GM12875 (cell line): ENCODE data around the gene MAMDC2.
"Not testable (repeated sequence)": the region's sequence is repeated elsewhere in the genome, so short reads cannot be mapped to it uniquely, and the experiment has no call there.

Experiments
- H3K4me3 ChIP-seq: one replicate; pipeline ENCODE4 v1.5.1; 2011; ENCODE audit warnings: low read depth, low read length, control low read depth
- TF ChIP-seq, protein P1 (sequence below): IDR thresholded peaks from 2 replicates; pipeline ENCODE4 v1.5.1; 2011; ENCODE audit warnings: low read depth, mild to moderate bottlenecking, control low read depth, inconsistent platforms, low read length, moderate library complexity, borderline replicate concordance; ENCODE audit not compliant: insufficient read depth

MAMDC2 gene

DNA sequence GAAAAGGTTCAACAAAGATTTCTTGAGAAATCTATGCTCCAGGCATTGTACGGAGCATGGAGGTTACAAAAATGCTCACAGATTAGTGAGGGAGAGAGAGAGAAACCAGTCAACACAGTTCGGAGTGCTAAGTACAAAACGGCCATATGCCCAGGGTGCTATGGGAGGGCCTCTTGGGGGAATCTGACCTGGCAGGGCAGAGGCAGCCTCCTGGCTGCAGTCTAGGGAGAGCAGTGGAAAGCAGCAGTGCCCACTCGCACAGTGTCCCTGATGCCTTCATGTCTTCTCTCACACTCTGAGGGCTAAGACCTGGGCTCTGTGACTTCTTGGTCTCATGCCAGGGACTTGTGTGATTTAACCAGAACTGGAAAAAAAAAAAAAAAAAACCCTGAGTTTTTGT is 185.4 kb downstream of the MAMDC2 start:
- no peak overlapping the region for H3K4me3 ChIP-seq
- TF ChIP-seq, protein P1, sequence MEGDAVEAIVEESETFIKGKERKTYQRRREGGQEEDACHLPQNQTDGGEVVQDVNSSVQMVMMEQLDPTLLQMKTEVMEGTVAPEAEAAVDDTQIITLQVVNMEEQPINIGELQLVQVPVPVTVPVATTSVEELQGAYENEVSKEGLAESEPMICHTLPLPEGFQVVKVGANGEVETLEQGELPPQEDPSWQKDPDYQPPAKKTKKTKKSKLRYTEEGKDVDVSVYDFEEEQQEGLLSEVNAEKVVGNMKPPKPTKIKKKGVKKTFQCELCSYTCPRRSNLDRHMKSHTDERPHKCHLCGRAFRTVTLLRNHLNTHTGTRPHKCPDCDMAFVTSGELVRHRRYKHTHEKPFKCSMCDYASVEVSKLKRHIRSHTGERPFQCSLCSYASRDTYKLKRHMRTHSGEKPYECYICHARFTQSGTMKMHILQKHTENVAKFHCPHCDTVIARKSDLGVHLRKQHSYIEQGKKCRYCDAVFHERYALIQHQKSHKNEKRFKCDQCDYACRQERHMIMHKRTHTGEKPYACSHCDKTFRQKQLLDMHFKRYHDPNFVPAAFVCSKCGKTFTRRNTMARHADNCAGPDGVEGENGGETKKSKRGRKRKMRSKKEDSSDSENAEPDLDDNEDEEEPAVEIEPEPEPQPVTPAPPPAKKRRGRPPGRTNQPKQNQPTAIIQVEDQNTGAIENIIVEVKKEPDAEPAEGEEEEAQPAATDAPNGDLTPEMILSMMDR = no peak

DNA sequence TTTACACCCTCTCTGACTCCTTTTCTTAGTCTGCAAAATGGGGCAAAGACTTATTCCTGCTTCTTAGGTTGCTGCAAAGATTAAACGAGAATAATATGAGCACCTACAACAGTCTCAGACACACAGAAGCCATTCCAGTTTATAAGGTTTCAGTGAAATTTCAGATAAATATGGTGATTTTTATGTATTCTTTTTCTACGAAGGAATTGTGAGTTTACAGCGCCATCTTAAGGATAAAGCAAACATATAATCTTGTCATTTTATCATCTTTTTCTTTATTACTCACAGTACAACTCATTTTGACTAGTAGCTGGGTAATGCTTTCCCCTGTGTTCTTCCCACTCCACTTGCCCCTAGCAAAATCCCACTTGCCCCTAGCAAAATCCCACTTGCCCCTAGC is 185.9 kb downstream of the MAMDC2 start:
- TF ChIP-seq, protein P1 = no peak
- H3K4me3 ChIP-seq = no peak overlapping the region

DNA sequence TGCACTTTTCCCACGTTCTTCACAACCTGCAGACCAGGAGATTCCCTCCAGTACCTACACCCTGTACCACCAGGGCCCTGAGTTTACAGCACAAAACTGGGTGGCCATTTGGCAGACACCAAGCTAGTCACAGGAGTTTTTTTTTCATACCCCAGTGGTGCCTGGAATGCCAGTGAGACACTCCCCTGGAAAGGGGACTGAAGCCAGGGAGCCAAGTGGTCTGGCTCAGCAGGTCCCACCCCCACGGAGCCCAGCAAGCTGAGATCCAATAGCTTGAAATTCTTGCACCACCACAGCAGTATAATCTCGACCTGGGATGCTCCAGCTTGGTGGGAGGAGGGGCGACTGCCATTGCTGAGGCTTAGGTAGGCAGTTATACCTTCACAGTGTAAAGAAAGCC is 188.8 kb downstream of the MAMDC2 start:
- TF ChIP-seq, protein P1 = no peak

DNA sequence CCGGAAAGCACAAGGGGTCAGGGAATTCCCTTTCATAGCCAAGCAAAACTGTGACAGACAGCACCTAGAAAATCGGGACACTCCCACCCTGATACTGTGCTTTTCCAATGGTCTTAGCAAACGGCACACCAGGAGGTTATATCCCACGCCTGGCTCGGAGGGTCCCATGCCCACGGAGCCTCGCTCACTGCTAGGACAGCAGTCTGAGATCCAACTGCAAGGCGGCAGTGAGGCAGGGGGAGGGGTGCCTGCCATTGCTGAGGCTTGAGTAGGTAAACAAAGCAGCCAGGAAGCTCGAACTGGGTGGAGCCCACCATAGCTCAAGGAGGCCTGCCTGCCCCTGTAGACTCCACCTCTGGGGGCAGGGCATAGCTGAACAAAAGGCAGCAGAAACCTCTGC is 190.6 kb downstream of the MAMDC2 start:
- H3K4me3 ChIP-seq = not testable (repeated sequence)

More for the DNA sequence above, 188.8 kb downstream of the MAMDC2 start:
- no peak overlapping the region for H3K4me3 ChIP-seq

DNA sequence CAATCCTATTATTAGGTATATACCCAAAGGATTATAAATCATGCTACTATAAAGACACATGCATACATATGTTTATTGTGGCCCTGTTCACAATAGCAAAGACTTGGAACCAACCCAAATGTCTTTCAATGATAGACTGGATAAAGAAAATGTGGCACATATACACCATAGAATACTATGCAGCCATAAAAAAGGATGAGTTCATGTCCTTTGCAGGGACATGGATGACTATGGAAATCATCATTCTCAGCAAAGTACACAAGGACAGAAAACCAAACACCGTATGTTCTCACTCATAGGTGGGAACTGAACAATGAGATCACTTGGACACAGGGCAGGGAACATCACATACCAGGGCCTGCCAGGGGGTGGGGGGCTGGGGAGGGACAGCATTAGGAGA is 202.3 kb downstream of the MAMDC2 start:
- not testable (repeated sequence) for H3K4me3 ChIP-seq

DNA sequence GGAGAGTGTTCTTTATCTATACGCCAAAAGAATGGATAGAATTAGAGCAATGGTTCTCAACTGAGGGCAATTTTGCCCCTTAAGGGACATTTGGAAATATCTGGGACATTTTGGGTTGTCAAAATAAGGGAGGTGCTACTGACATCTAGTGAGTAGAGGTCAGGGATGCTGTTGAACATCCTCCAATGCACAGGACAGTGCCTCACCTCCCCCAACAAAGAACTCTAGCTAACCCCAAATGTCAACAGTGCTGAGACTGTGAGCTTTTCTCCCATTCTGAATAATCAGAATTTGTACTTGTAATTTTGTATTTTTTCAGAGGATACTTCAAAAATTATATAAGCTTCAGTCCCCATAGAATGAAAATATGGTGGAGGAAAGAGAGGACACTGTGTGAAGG is 206.6 kb downstream of the MAMDC2 start:
- TF ChIP-seq, protein P1 = no peak
- H3K4me3 ChIP-seq = no peak overlapping the region

DNA sequence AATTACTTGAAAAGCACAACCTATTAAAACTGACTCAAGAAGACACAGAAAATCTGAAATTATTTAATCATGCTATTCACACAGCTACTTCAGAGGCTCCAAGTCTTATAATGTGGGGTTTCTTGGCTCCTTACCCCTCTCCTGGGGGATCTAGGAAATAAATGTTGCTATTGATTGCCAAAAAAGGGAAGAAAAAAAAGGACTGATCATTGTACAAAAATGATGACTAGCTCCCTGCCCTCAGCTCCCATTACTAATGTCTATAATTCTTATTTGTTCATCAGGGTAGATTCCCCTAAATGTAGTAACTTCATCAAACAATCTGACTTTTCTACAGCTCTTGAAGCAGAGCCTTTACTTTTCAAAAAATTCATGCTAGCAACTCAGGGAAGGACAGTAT is 211.8 kb downstream of the MAMDC2 start:
- TF ChIP-seq, protein P1 = no peak
- no peak overlapping the region for H3K4me3 ChIP-seq

DNA sequence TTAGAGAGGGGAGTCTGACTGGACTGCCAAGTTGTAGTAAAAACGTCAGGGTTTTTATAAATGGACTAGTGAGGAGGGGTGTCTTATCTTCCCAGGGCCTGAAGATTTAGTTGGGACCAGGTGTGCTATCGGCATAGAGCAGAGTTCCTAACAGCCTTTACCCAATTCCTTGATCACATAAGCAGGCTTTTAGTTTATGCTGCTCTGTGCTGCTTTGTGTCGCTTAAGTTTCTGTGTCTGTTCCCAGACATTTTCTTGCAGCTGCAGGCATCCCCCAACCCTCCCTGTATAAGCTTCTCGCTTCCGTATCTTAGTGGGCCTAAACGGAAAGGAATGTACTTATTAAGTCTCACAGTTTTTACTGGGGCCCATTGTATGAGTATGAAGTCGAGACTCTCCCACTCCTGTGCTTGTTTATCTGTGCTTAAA is 212.5 kb downstream of the MAMDC2 start:
- TF ChIP-seq, protein P1 = no peak
- no peak overlapping the region for H3K4me3 ChIP-seq
